HepG2 (cell line): ENCODE measurements around the gene CCDC57. TPM values are rescaled to one million over a fixed set of nuclear protein-coding genes. Genes with fewer than 3 reads are reported as not detected.

Experiments used
- ARNT2 ChIP-seq: sonication (generic); formaldehyde crosslinking; IDR thresholded peaks from 2 replicates; pipeline ENCODE4 v1.8.0; 2022; ENCODE audit warnings: mild to moderate bottlenecking, low read depth, missing genetic modification reagents, moderate library complexity
- ARNTL ChIP-seq: sonication (generic); formaldehyde crosslinking; IDR thresholded peaks from 2 replicates; pipeline ENCODE4 v1.4.0; 2020; ENCODE audit warnings: mild to moderate bottlenecking, missing genetic modification reagents
- CENPT ChIP-seq: sonication (generic); formaldehyde crosslinking; IDR thresholded peaks from 2 replicates; pipeline ENCODE4 v1.8.0; 2022; ENCODE audit warnings: low read depth, mild to moderate bottlenecking, moderate library complexity, missing genetic modification reagents
- DNMT3B ChIP-seq: conservative IDR thresholded peaks from 2 replicates; pipeline ENCODE4 v1.6.1; 2016; ENCODE audit warnings: missing biosample characterization, control low read depth
- FOSL2 ChIP-seq: sonication (generic); formaldehyde crosslinking; IDR thresholded peaks from 2 replicates; pipeline ENCODE4 v1.4.0; 2020; ENCODE audit warnings: missing genetic modification reagents
- GATAD2A ChIP-seq: IDR thresholded peaks from 2 replicates; pipeline ENCODE4 v1.6.1; 2016
- KDM5A ChIP-seq: fragments of 200-600 bp; sonication (generic); IDR thresholded peaks from 2 replicates; pipeline ENCODE4 v1.7.0; 2018; ENCODE audit warnings: antibody characterized with exemption, mild to moderate bottlenecking, low read length, borderline replicate concordance
- MXI1 ChIP-seq: IDR thresholded peaks from 3 replicates; pipeline ENCODE4 v1.6.1; 2012; ENCODE audit warnings: low read depth, low read length, inconsistent platforms, borderline replicate concordance
- NFKB2 ChIP-seq: sonication (generic); formaldehyde crosslinking; IDR thresholded peaks from 2 replicates; pipeline ENCODE4 v1.4.0; 2020; ENCODE audit warnings: missing genetic modification reagents, borderline replicate concordance
- NR2F2 ChIP-seq: IDR thresholded peaks from 2 replicates; pipeline ENCODE4 v1.6.1; 2012; ENCODE audit warnings: low read depth, inconsistent platforms, borderline replicate concordance
- PHB2 ChIP-seq: fragments of 450-650 bp; IDR thresholded peaks from 2 replicates; pipeline ENCODE4 v1.6.1; 2018; ENCODE audit not compliant: partially characterized antibody
- RCOR2 ChIP-seq: IDR thresholded peaks from 2 replicates; pipeline ENCODE4 v1.6.1; 2016; ENCODE audit warnings: missing biosample characterization, missing genetic modification reagents
- SAFB2 ChIP-seq: sonication (generic); formaldehyde crosslinking; IDR thresholded peaks from 2 replicates; pipeline ENCODE4 v1.5.1; 2020; ENCODE audit warnings: missing genetic modification reagents, low read depth, mild to moderate bottlenecking, borderline replicate concordance
- SMC3 ChIP-seq: IDR thresholded peaks from 2 replicates; pipeline ENCODE4 v1.6.1; 2011; ENCODE audit warnings: low read length, improper control_type of control experiment
- SOX6 ChIP-seq, 2 experiments: fragments of 450-650 bp in 1 of 2; sonication (generic) in 1 of 2; formaldehyde crosslinking in 1 of 2; IDR thresholded peaks; 2 replicates each; pipeline versions ENCODE4 v1.4.0 to v1.6.1; 2017 to 2020; ENCODE audit warnings: antibody characterized with exemption in 1 of 2, mild to moderate bottlenecking in 1 of 2, missing genetic modification reagents in 1 of 2
- SP5 ChIP-seq: IDR thresholded peaks from 2 replicates; pipeline ENCODE4 v1.6.1; 2016; ENCODE audit warnings: low read depth, borderline replicate concordance
- SRSF1 ChIP-seq: fragments of 200-400 bp; formaldehyde crosslinking; optimal IDR thresholded peaks from 2 replicates; pipeline ENCODE3; 2017; ENCODE audit warnings: mild to moderate bottlenecking, low read depth, low read length, moderate library complexity
- ZC3H13 ChIP-seq: sonication (generic); formaldehyde crosslinking; IDR thresholded peaks from 2 replicates; pipeline ENCODE4 v1.8.1; 2023; ENCODE audit warnings: mild to moderate bottlenecking, missing genetic modification reagents, moderate library complexity
- ZNF30 ChIP-seq: sonication (generic); formaldehyde crosslinking; IDR thresholded peaks from 2 replicates; pipeline ENCODE4 v1.5.0; 2020; ENCODE audit warnings: mild to moderate bottlenecking, missing genetic modification reagents
- ZNF362 ChIP-seq: sonication (generic); formaldehyde crosslinking; IDR thresholded peaks from 2 replicates; pipeline ENCODE4 v1.4.0; 2020; ENCODE audit warnings: missing genetic modification reagents, mild to moderate bottlenecking, borderline replicate concordance
- ZNF740 ChIP-seq: sonication (generic); formaldehyde crosslinking; IDR thresholded peaks from 2 replicates; pipeline ENCODE4 v1.4.0; 2020; ENCODE audit warnings: missing genetic modification reagents
- polyA plus RNA-seq, 8 experiments: library from polyadenylated mRNA; depleted of rRNA in 3 of 8; stranded (reverse) in 7 of 8; unstranded in 1 of 8; fragments of >200 nt; fragmentation: Illumina TruSeq in 4 of 8; extraction: Trizol in 4 of 8; gene quantifications; 2 replicates each; pipeline versions ENCODE4 v1.2.1 to v1.2.3, GENCODE V29; 2011 to 2016; ENCODE audit warnings: low read depth in 4 of 8, missing spikeins in 1 of 8, mixed read lengths in 1 of 8; ENCODE audit not compliant: insufficient read depth in 1 of 8
- total RNA-seq, 5 experiments: library from RNA; depleted of rRNA; stranded (reverse); fragments of >200 nt; fragmentation: Illumina TruSeq; extraction: Trizol; gene quantifications; 2 replicates each; pipeline ENCODE4 v1.2.3, GENCODE V29; 2016; ENCODE audit warnings: low read depth in 1 of 5
- TF ChIP-seq, protein P1 (sequence below): sonication (generic); formaldehyde crosslinking; IDR thresholded peaks from 2 replicates; pipeline ENCODE4 v1.4.0; 2020; ENCODE audit warnings: mild to moderate bottlenecking, missing genetic modification reagents, borderline replicate concordance
- TF ChIP-seq, protein P2 (sequence below): sonication (generic); formaldehyde crosslinking; IDR thresholded peaks from 2 replicates; pipeline ENCODE4 v1.4.0; 2020; ENCODE audit warnings: mild to moderate bottlenecking, missing genetic modification reagents
- TF ChIP-seq, protein P3 (sequence below): sonication (generic); formaldehyde crosslinking; IDR thresholded peaks from 2 replicates; pipeline ENCODE4 v1.4.0; 2020; ENCODE audit warnings: missing genetic modification reagents

Gene CCDC57
- total and polyA plus RNA-seq, 2 of the 13 experiments (the other 11 are each of a cell fraction or from before 2014, with no cell fraction given), result 59.3 to 59.9 TPM

DNA sequence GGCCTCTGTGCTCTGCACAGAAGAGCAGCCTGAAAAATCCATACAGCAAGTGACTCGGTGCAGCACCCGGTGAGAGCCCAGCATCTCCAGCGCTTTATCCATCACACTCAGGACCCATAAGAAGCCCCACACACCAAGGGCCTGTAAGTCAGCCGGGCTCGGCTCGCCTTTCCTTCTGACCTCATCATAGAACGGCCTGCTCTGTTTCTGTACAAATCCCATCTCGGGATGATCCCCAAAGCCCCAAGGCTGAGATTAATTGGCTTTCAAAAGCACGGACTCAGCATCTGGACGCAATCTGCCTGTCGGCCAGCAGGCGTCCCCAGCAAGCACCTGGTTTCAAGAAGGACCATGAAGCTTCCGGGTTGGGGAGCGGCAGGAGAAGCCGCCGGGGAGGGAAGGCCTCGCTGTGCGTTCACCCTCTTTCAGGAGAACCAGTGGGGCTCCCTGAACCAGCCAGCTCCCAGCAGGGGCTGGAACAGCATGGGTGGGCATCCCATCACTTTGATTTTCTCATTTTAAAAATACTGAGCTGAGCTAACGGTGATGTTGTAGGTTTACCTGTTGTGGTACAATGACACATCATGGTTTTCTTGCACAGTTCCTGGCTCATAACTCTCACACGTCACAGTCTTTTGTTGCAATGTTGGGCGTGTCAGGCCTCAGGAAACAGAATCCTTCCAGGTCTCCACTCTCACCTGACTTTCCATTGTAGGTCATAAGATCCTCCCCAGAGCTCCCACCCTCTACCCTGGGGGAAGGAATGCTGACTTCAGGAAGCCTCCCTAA, 6.7 kb downstream of the CCDC57 start (continued):
- TF ChIP-seq SAFB2 (no peak), ARNT2 (CRISPR knock-in tag) (peak; percentile 68), NFKB2 (CRISPR knock-in tag) (peak; percentile 65; the same call in 1 of the 2 replicates), MXI1 (peak; percentile 33; the same call in 1 of the 3 replicates), SP5 (CRISPR knock-in tag) (peak; percentile 43; the same call in 1 of the 2 replicates), ZC3H13 (CRISPR knock-in tag) (no peak), SMC3 (peak; percentile 81), CENPT (CRISPR knock-in tag) (0 out of 2 replicates have a peak, but pooled peaks have one; percentile 46), KDM5A (no peak), RCOR2 (0 out of 2 replicates have a peak, but pooled peaks have one; percentile 41), SOX6 (IDR thresholded peaks at IDR 0.05) (no peak), SOX6 (CRISPR knock-in tag; IDR thresholded peaks at IDR 0.05) (peak; percentile 43), FOSL2 (CRISPR knock-in tag) (peak; percentile 72), PHB2 (no peak), ZNF362 (CRISPR knock-in tag) (no peak), ZNF30 (peak; percentile 62; the same call in 1 of the 2 replicates), ARNTL (CRISPR knock-in tag) (no peak), ZNF740 (CRISPR knock-in tag) (no peak), GATAD2A (CRISPR knock-in tag) (peak; percentile 81), NR2F2 (0 out of 2 replicates have a peak, but pooled peaks have one; percentile 19), DNMT3B (CRISPR knock-in tag) (0 out of 2 replicates have a peak, but pooled peaks have one; percentile 65), SRSF1 (no peak)
- TF ChIP-seq, protein P1, sequence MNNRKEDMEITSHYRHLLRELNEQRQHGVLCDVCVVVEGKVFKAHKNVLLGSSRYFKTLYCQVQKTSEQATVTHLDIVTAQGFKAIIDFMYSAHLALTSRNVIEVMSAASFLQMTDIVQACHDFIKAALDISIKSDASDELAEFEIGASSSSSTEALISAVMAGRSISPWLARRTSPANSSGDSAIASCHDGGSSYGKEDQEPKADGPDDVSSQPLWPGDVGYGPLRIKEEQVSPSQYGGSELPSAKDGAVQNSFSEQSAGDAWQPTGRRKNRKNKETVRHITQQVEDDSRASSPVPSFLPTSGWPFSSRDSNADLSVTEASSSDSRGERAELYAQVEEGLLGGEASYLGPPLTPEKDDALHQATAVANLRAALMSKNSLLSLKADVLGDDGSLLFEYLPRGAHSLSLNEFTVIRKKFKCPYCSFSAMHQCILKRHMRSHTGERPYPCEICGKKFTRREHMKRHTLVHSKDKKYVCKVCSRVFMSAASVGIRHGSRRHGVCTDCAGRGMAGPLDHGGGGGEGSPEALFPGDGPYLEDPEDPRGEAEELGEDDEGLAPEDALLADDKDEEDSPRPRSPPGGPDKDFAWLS (CRISPR knock-in tag), result no peak
- TF ChIP-seq, protein P2, sequence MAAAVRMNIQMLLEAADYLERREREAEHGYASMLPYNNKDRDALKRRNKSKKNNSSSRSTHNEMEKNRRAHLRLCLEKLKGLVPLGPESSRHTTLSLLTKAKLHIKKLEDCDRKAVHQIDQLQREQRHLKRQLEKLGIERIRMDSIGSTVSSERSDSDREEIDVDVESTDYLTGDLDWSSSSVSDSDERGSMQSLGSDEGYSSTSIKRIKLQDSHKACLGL (CRISPR knock-in tag), result no peak
- TF ChIP-seq, protein P3, sequence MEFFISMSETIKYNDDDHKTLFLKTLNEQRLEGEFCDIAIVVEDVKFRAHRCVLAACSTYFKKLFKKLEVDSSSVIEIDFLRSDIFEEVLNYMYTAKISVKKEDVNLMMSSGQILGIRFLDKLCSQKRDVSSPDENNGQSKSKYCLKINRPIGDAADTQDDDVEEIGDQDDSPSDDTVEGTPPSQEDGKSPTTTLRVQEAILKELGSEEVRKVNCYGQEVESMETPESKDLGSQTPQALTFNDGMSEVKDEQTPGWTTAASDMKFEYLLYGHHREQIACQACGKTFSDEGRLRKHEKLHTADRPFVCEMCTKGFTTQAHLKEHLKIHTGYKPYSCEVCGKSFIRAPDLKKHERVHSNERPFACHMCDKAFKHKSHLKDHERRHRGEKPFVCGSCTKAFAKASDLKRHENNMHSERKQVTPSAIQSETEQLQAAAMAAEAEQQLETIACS (CRISPR knock-in tag), result no peak
